HepG2 (cell line): Measurements from ENCODE around the gene KIF3C. TPM values are rescaled to one million over a fixed set of nuclear protein-coding genes. Genes with fewer than 3 reads are reported as not detected.

Experiments used
- ATAC-seq: fragments of 200-7000 bp; cut with Tn5 transposase; 3 replicates; pipeline ENCODE4 v1.9.1; 2020; ENCODE audit warnings: mild to moderate bottlenecking, moderate library complexity
- BruUV-seq: library from RNA; stranded (reverse); fragments of 400-500 nt; replicated peaks from 2 replicates; lab custom pipeline; 2021; lab: Mats Ljungman, UMichigan
- CTCF ChIA-PET: fragments of 300-600 bp; formaldehyde crosslinking; extraction: SDS; loops from one replicate; lab custom pipeline; 2021; ENCODE audit warnings: low total read pairs, inconsistent platforms, low intra/inter-chr PET ratio; lab: Yijun Ruan, JAX
- POLR2A ChIA-PET: fragments of 350-600 bp; sonication (Branson Sonifier 250); formaldehyde crosslinking; loops from one replicate; lab custom pipeline; 2020; ENCODE audit warnings: antibody characterized with exemption, inconsistent platforms; lab: Yijun Ruan, JAX
- DNase-seq: peaks from one replicate; pipeline ENCODE4 v3.0.0-alpha.2; 2015; ENCODE audit warnings: low spot score
- FAIRE-seq: peaks from 3 replicates; lab custom pipeline; 2011; peaks lifted over from hg19 to GRCh38; lab: Jason Lieb, UNC
- H2AFZ ChIP-seq: one replicate; pipeline ENCODE4 v1.6.1; 2011; ENCODE audit warnings: low read length, inconsistent platforms
- H3K27ac ChIP-seq: fragments of 300-600 bp; 3 replicates; pipeline ENCODE4 v1.8.0; 2011; ENCODE audit warnings: mixed run types, mild to moderate bottlenecking, mixed read lengths, low read length, inconsistent platforms; ENCODE audit not compliant: insufficient read depth; ENCODE audit errors: extremely low read length
- H3K27me3 ChIP-seq, 2 experiments: fragments of 200-600 bp in 1 of 2; 2 replicates in 1 of 2; 3 replicates in 1 of 2; pipeline versions ENCODE4 v1.6.0 to v1.8.0; 2011; ENCODE audit warnings: low read length in 2 of 2, mild to moderate bottlenecking in 2 of 2, moderate library complexity in 2 of 2, inconsistent platforms in 1 of 2; ENCODE audit not compliant: insufficient read depth in 2 of 2, control insufficient read depth in 1 of 2
- H3K36me3 ChIP-seq, 2 experiments: fragments of 200-600 bp in 1 of 2; replicated peaks in 1 of 2; 2 replicates in 1 of 2; 3 replicates in 1 of 2; pipeline versions ENCODE4 v1.5.1 to v1.8.0; 2011; ENCODE audit warnings: low read length in 2 of 2, inconsistent platforms in 1 of 2; ENCODE audit not compliant: insufficient read depth in 2 of 2, control insufficient read depth in 1 of 2
- H3K4me1 ChIP-seq: 2 replicates; pipeline ENCODE4 v1.5.1; 2012; ENCODE audit warnings: low read length, inconsistent platforms; ENCODE audit not compliant: insufficient read depth
- H3K4me2 ChIP-seq: 2 replicates; pipeline ENCODE4 v1.6.0; 2011; ENCODE audit warnings: low read depth, low read length, inconsistent platforms
- H3K4me3 ChIP-seq, 3 experiments: fragments of 200-600 bp in 1 of 3; sonication (generic), shearing (Covaris generic) in 1 of 3; replicated peaks in 1 of 3; 2 replicates each; pipeline ENCODE4 v1.5.1; 2011 to 2016; ENCODE audit warnings: low read length in 3 of 3, inconsistent platforms in 2 of 3, low read depth in 2 of 3, mild to moderate bottlenecking in 2 of 3, control low read depth in 1 of 3, mixed read lengths in 1 of 3; ENCODE audit not compliant: insufficient read depth in 1 of 3
- H3K79me2 ChIP-seq: one replicate; pipeline ENCODE4 v1.6.1; 2011; ENCODE audit warnings: low read length, inconsistent platforms; ENCODE audit not compliant: insufficient read depth
- H3K9ac ChIP-seq: 2 replicates; pipeline ENCODE4 v1.6.0; 2011; ENCODE audit warnings: mild to moderate bottlenecking, low read depth, low read length, inconsistent platforms; ENCODE audit not compliant: insufficient read depth
- H3K9me3 ChIP-seq: 2 replicates; pipeline ENCODE4 v1.5.1; 2012; ENCODE audit warnings: mild to moderate bottlenecking, low read length
- H4K20me1 ChIP-seq: 2 replicates; pipeline ENCODE4 v1.6.0; 2011; ENCODE audit warnings: inconsistent platforms, mild to moderate bottlenecking, low read length, moderate library complexity; ENCODE audit not compliant: insufficient read depth
- ARHGAP35 ChIP-seq: sonication (generic); formaldehyde crosslinking; IDR thresholded peaks from 2 replicates; pipeline ENCODE4 v1.9.0; 2022; ENCODE audit warnings: mild to moderate bottlenecking, inconsistent platforms, moderate library complexity, missing genetic modification reagents, borderline replicate concordance
- FLYWCH1 ChIP-seq: sonication (generic); formaldehyde crosslinking; IDR thresholded peaks from 2 replicates; pipeline ENCODE4 v1.8.1; 2023; ENCODE audit warnings: mild to moderate bottlenecking, missing genetic modification reagents
- FOXA3 ChIP-seq: IDR thresholded peaks from 2 replicates; pipeline ENCODE4 v1.6.1; 2016; ENCODE audit warnings: missing genetic modification reagents, missing compliant biosample characterization
- GLI4 ChIP-seq: sonication (generic); formaldehyde crosslinking; IDR thresholded peaks from 2 replicates; pipeline ENCODE4 v1.5.1; 2020; ENCODE audit warnings: missing genetic modification reagents, mild to moderate bottlenecking, moderate library complexity, borderline replicate concordance
- MAFK ChIP-seq, 2 experiments: IDR thresholded peaks in 1 of 2; conservative IDR thresholded peaks in 1 of 2; 2 replicates each; pipeline ENCODE4 v1.6.1; 2011; ENCODE audit warnings: improper control_type of control experiment in 2 of 2, low read length in 2 of 2
- SAP130 ChIP-seq: IDR thresholded peaks from 2 replicates; pipeline ENCODE4 v1.6.1; 2016; ENCODE audit warnings: low read depth
- TBX2 ChIP-seq: sonication (generic); formaldehyde crosslinking; IDR thresholded peaks from 2 replicates; pipeline ENCODE4 v1.5.0; 2020; ENCODE audit warnings: missing genetic modification reagents, mild to moderate bottlenecking, borderline replicate concordance
- TEAD3 ChIP-seq: optimal IDR thresholded peaks from 2 replicates; pipeline ENCODE3; 2016; ENCODE audit warnings: borderline replicate concordance
- ZNF224 ChIP-seq: sonication (generic); formaldehyde crosslinking; IDR thresholded peaks from 2 replicates; pipeline ENCODE4 v1.5.0; 2020; ENCODE audit warnings: mild to moderate bottlenecking, missing genetic modification reagents
- ZNF34 ChIP-seq: sonication (generic); formaldehyde crosslinking; IDR thresholded peaks from 2 replicates; pipeline ENCODE4 v1.4.0; 2020; ENCODE audit warnings: mild to moderate bottlenecking, missing genetic modification reagents, borderline replicate concordance
- ZNF691 ChIP-seq: sonication (generic); formaldehyde crosslinking; IDR thresholded peaks from 2 replicates; pipeline ENCODE4 v1.4.0; 2020; ENCODE audit warnings: missing genetic modification reagents, low read depth, mild to moderate bottlenecking, borderline replicate concordance
- ZNF768 ChIP-seq: sonication (generic); formaldehyde crosslinking; IDR thresholded peaks from 2 replicates; pipeline ENCODE4 v1.4.0; 2020; ENCODE audit warnings: missing genetic modification reagents
- WGBS: methylation state at CpG from one replicate; pipeline ENCODE4 v1.1.6; 2017; ENCODE audit warnings: low lambda C conversion rate; 5-methylcytosine and 5-hydroxymethylcytosine counted together
- in situ Hi-C: cut with HindIII; loops from 2 replicates; pipeline ENCODE4 v1.10.0; 2017; ENCODE audit warnings: low pct_unique_long_range_greater_than_20kb; ENCODE audit not compliant: extremely low pct_ligation_motif_present
- intact Hi-C: fragments of 100-400 bp; cut with micrococcal nuclease; formaldehyde crosslinking; loops from one replicate; pipeline ENCODE4 v1.10.0; 2022; ENCODE audit not compliant: unreplicated experiment
- polyA plus RNA-seq, 8 experiments: library from polyadenylated mRNA; depleted of rRNA in 3 of 8; stranded (reverse) in 7 of 8; unstranded in 1 of 8; fragments of >200 nt; fragmentation: Illumina TruSeq in 4 of 8; extraction: Trizol in 4 of 8; gene quantifications; 2 replicates each; pipeline versions ENCODE4 v1.2.1 to v1.2.3, GENCODE V29; 2011 to 2016; ENCODE audit warnings: low read depth in 4 of 8, missing spikeins in 1 of 8, mixed read lengths in 1 of 8; ENCODE audit not compliant: insufficient read depth in 1 of 8
- total RNA-seq, 5 experiments: library from RNA; depleted of rRNA; stranded (reverse); fragments of >200 nt; fragmentation: Illumina TruSeq; extraction: Trizol; gene quantifications; 2 replicates each; pipeline ENCODE4 v1.2.3, GENCODE V29; 2016; ENCODE audit warnings: low read depth in 1 of 5
- TF ChIP-seq, protein P1 (sequence below): sonication (generic); formaldehyde crosslinking; IDR thresholded peaks from 2 replicates; pipeline ENCODE4 v1.4.0; 2020; ENCODE audit warnings: low read depth, mild to moderate bottlenecking, missing genetic modification reagents
- TF ChIP-seq, protein P2 (sequence below): sonication (generic); formaldehyde crosslinking; IDR thresholded peaks from 2 replicates; pipeline ENCODE4 v1.8.0; 2022; ENCODE audit warnings: missing genetic modification reagents, mild to moderate bottlenecking, moderate library complexity, borderline replicate concordance

KIF3C gene
- total and polyA plus RNA-seq, 2 of the 13 experiments (the other 11 are each of a cell fraction or from before 2014, with no cell fraction given) = 3.6 to 4.9 TPM

DNA sequence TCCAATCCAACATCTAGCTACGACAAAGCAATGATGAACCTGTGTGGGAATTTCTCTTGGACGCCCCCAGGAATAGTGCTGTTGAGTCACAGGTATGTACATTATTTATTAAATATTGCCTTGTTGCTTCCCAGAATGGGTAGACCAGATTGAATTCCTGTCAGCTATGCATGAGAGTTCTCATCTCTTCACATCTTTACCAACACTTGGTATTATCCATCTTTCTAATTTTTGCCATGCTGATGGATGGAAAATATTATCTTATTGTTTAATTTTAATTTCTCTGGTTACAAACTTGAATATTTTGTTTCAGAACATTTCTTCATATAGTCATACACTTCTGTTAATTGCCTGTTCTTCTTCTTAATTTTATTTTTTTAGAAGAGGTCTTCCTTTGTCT, 42.0 kb upstream of the KIF3C start:
- Histone ChIP-seq H4K20me1 (no peaks in the 10 kb centered on the region), H3K9me3 (no peaks in the 10 kb centered on the region), H3K9ac (no peak overlapping the region), H3K4me2 (no peak overlapping the region), H3K36me3 (no peaks in the 10 kb centered on the region)
- FAIRE-seq = no peak
- BruUV-seq = no TSS peak
- POLR2A ChIA-PET = interaction anchor here (1.0 to 1.2 kb wide), 2 partner anchors 9 to 10 kb away, joined by 3 to 4 read pairs; partner anchors contain the start of gene RAB10
- in situ Hi-C loops = no loop called here
- CTCF ChIA-PET = no interaction called here
- TF ChIP-seq FLYWCH1 (CRISPR knock-in tag) (no peak), ARHGAP35 (CRISPR knock-in tag) (no peak), TBX2 (CRISPR knock-in tag) (no peak), FOXA3 (CRISPR knock-in tag) (no peak)
- TF ChIP-seq, protein P1, sequence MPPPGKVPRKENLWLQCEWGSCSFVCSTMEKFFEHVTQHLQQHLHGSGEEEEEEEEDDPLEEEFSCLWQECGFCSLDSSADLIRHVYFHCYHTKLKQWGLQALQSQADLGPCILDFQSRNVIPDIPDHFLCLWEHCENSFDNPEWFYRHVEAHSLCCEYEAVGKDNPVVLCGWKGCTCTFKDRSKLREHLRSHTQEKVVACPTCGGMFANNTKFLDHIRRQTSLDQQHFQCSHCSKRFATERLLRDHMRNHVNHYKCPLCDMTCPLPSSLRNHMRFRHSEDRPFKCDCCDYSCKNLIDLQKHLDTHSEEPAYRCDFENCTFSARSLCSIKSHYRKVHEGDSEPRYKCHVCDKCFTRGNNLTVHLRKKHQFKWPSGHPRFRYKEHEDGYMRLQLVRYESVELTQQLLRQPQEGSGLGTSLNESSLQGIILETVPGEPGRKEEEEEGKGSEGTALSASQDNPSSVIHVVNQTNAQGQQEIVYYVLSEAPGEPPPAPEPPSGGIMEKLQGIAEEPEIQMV (CRISPR knock-in tag) = no peak
- TF ChIP-seq, all 625 proteins: peak for 0
- intact Hi-C loops = no loop called here
- Histone ChIP-seq H3K27ac (no peak overlapping the region), H3K79me2 (no peaks in the 10 kb centered on the region), H3K4me1 (peaks cover 25% of the 10 kb centered on the region), H3K4me3 (no peak overlapping the region), H2AFZ (no peak overlapping the region), H3K27me3 (peaks cover 1 to 3% of the 10 kb centered on the region in 2 experiments; a peak in 4 of 5 replicates)
- no peak for ATAC-seq
- WGBS = 61% methylated on average over 2 of the region's 2 CpGs
- DNase-seq = no peak

DNA sequence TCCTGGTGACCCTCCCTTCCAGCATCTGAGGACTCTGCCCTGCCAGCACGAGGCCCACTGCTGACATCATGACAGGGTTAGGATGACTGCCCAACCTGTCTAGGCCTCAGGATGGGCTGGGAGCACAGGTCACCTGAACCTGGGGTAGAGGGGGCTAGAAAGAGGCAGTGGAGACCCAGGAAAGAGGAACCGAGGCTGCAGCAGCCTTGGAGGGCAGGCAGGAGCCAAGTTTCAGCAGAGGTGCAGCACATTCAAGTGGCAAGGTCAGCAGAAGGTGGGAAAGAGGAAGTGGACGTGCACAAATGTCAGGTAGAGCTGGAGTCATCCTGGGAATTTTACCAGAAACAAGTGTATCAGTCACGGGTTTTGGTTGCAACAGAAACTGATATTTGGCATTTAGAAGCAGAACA, 37.9 kb upstream of the KIF3C start:
- Histone ChIP-seq H3K27ac (no peak overlapping the region), H3K36me3 (no peaks in the 10 kb centered on the region), H3K9me3 (no peaks in the 10 kb centered on the region), H3K4me1 (peaks cover 32% of the 10 kb centered on the region), H4K20me1 (no peaks in the 10 kb centered on the region), H3K4me2 (peak overlapping the region; percentile 72), H3K9ac (peak overlapping the region; percentile 26; the same call in 1 of the 2 replicates), H3K79me2 (no peaks in the 10 kb centered on the region), H3K4me3 (peak overlapping the region in 1 of 3 experiments; percentile 41; a peak in 1 of 6 replicates), H3K27me3 (peaks cover 2 to 16% of the 10 kb centered on the region in 2 experiments; a peak in 4 of 5 replicates), H2AFZ (peak overlapping the region; percentile 60)
- ATAC-seq (peak; percentile 43; the same call in 2 of the 3 replicates), FAIRE-seq (no peak), DNase-seq (no peak)
- ChIA-PET POLR2A (no interaction called here), CTCF (no interaction called here)
- under 1% methylated on average over 4 of the region's 4 CpGs for WGBS
- intact Hi-C loops (no loop called here), in situ Hi-C loops (no loop called here)
- no TSS peak for BruUV-seq
- TF ChIP-seq ZNF691 (CRISPR knock-in tag) (no peak), TEAD3 (CRISPR knock-in tag) (peak; percentile 25), SAP130 (peak; percentile 62), ZNF768 (CRISPR knock-in tag) (no peak), GLI4 (CRISPR knock-in tag) (no peak), ZNF34 (CRISPR knock-in tag) (no peak), ZNF224 (CRISPR knock-in tag) (no peak), MAFK (conservative IDR thresholded peaks at IDR 0.05 in 1 of 2, IDR thresholded peaks at IDR 0.05 in 1 of 2; ENCODE audit: low read length in 2 of 2) (0 out of 4 replicates have a peak, but pooled peaks of 1 of the 2 experiments have one; percentile 2)
- TF ChIP-seq, protein P2, sequence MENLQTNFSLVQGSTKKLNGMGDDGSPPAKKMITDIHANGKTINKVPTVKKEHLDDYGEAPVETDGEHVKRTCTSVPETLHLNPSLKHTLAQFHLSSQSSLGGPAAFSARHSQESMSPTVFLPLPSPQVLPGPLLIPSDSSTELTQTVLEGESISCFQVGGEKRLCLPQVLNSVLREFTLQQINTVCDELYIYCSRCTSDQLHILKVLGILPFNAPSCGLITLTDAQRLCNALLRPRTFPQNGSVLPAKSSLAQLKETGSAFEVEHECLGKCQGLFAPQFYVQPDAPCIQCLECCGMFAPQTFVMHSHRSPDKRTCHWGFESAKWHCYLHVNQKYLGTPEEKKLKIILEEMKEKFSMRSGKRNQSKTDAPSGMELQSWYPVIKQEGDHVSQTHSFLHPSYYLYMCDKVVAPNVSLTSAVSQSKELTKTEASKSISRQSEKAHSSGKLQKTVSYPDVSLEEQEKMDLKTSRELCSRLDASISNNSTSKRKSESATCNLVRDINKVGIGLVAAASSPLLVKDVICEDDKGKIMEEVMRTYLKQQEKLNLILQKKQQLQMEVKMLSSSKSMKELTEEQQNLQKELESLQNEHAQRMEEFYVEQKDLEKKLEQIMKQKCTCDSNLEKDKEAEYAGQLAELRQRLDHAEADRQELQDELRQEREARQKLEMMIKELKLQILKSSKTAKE (CRISPR knock-in tag) = no peak
